KMS-11 (cell line): Measurements from ENCODE around the gene RAD51C.
"Not testable (repeated sequence)": the region's sequence is repeated elsewhere in the genome, so short reads cannot be mapped to it uniquely, and the experiment has no call there.

Experiments used
- H2AFZ ChIP-seq: fragments of 200-600 bp; sonication (generic); 2 replicates; pipeline ENCODE4 v1.6.1; 2016; ENCODE audit warnings: antibody characterized with exemption, mixed run types, low read depth
- H3K27ac ChIP-seq: fragments of 200-600 bp; sonication (generic); 2 replicates; pipeline ENCODE4 v1.6.1; 2016; ENCODE audit warnings: mild to moderate bottlenecking, mixed run types
- H3K27me3 ChIP-seq: fragments of 200-600 bp; sonication (generic); 2 replicates; pipeline ENCODE4 v1.6.1; 2017; ENCODE audit warnings: mild to moderate bottlenecking, low read depth, mixed run types, moderate library complexity; ENCODE audit not compliant: insufficient read depth
- H3K36me3 ChIP-seq: fragments of 200-600 bp; sonication (generic); 2 replicates; pipeline ENCODE4 v1.6.1; 2017; ENCODE audit warnings: mild to moderate bottlenecking, mixed run types; ENCODE audit not compliant: insufficient read depth
- H3K4me1 ChIP-seq: fragments of 200-600 bp; sonication (generic); 2 replicates; pipeline ENCODE4 v1.6.1; 2016; ENCODE audit warnings: mild to moderate bottlenecking, low read depth, mixed run types; ENCODE audit not compliant: poor library complexity, severe bottlenecking
- H3K4me2 ChIP-seq: fragments of 200-600 bp; sonication (generic); 2 replicates; pipeline ENCODE4 v1.7.0; 2016; ENCODE audit warnings: mild to moderate bottlenecking, mixed run types
- H3K4me3 ChIP-seq: fragments of 200-600 bp; sonication (generic); IDR thresholded peaks from 2 replicates; pipeline ENCODE4 v1.6.1; 2017; ENCODE audit warnings: low read depth, low read length, mixed read lengths; ENCODE audit not compliant: insufficient read depth
- H3K79me2 ChIP-seq: fragments of 200-600 bp; sonication (generic); 2 replicates; pipeline ENCODE4 v1.6.1; 2016; ENCODE audit warnings: low read depth, mixed run types; ENCODE audit not compliant: insufficient read depth
- H3K9ac ChIP-seq: fragments of 200-600 bp; sonication (generic); 2 replicates; pipeline ENCODE4 v1.6.1; 2016; ENCODE audit warnings: mild to moderate bottlenecking, mixed run types
- H4K20me1 ChIP-seq: fragments of 200-600 bp; sonication (generic); 2 replicates; pipeline ENCODE4 v1.6.1; 2016; ENCODE audit warnings: mild to moderate bottlenecking, mixed run types; ENCODE audit not compliant: insufficient read depth
- TF ChIP-seq, protein P1 (sequence below): fragments of 200-600 bp; sonication (generic); conservative IDR thresholded peaks from 2 replicates; pipeline ENCODE4 v1.6.1; 2017; ENCODE audit warnings: low read depth, mild to moderate bottlenecking, antibody characterized with exemption, low read length, moderate library complexity, mixed read lengths

RAD51C gene

DNA sequence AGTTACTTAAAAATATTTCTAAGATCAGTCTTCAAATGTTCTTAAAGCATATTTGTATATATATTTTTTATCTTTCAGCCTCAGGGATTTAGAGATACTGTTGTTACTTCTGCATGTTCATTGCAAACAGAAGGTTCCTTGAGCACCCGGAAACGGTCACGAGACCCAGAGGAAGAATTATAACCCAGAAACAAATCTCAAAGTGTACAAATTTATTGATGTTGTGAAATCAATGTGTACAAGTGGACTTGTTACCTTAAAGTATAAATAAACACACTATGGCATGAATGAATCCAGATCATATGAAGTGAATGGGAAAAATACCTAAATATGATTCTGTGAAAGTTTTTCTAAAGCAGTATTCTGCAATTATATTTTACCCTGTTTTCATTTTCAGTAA lies 41.6 kb downstream of the RAD51C start:
- no peaks in the 10 kb centered on the region for H3K79me2 ChIP-seq
- H2AFZ ChIP-seq, result no peak overlapping the region
- H3K27ac ChIP-seq, result no peak overlapping the region
- TF ChIP-seq, protein P1, sequence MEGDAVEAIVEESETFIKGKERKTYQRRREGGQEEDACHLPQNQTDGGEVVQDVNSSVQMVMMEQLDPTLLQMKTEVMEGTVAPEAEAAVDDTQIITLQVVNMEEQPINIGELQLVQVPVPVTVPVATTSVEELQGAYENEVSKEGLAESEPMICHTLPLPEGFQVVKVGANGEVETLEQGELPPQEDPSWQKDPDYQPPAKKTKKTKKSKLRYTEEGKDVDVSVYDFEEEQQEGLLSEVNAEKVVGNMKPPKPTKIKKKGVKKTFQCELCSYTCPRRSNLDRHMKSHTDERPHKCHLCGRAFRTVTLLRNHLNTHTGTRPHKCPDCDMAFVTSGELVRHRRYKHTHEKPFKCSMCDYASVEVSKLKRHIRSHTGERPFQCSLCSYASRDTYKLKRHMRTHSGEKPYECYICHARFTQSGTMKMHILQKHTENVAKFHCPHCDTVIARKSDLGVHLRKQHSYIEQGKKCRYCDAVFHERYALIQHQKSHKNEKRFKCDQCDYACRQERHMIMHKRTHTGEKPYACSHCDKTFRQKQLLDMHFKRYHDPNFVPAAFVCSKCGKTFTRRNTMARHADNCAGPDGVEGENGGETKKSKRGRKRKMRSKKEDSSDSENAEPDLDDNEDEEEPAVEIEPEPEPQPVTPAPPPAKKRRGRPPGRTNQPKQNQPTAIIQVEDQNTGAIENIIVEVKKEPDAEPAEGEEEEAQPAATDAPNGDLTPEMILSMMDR, result no peak
- H3K9ac ChIP-seq, result no peak overlapping the region
- H3K4me2 ChIP-seq, result no peak overlapping the region
- H3K36me3 ChIP-seq, result no peaks in the 10 kb centered on the region; the same call in 1 of the 2 replicates
- peaks cover 8% of the 10 kb centered on the region for H3K4me1 ChIP-seq
- H3K4me3 ChIP-seq, result no peak overlapping the region
- H3K27me3 ChIP-seq, result no peaks in the 10 kb centered on the region
- no peaks in the 10 kb centered on the region for H4K20me1 ChIP-seq

DNA sequence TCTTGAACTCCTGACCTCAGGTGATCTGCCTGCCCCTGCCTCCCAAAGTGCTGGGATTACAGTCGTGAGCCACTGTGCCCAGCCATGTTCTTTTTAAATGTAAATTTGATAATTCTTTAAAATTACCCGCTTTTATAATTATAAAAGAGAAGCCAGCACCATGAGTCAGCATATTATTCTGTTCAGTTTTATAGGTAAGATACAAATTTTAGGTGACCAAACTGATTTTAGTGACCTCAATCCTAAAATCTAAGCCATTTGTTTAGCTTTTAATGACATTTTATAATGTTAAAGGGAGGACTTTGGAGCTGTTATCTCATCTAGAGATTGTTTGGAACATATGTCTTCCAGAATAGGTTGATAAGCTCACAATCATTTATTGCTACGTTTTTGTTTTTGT lies 42.4 kb downstream of the RAD51C start:
- Histone ChIP-seq H3K36me3 (no peaks in the 10 kb centered on the region; the same call in 1 of the 2 replicates), H3K9ac (no peak overlapping the region), H4K20me1 (no peaks in the 10 kb centered on the region), H2AFZ (no peak overlapping the region), H3K4me1 (peaks cover 8% of the 10 kb centered on the region), H3K4me2 (no peak overlapping the region), H3K27me3 (no peaks in the 10 kb centered on the region), H3K27ac (no peak overlapping the region), H3K79me2 (no peaks in the 10 kb centered on the region), H3K4me3 (no peak overlapping the region)
- TF ChIP-seq, protein P1, result no peak

DNA sequence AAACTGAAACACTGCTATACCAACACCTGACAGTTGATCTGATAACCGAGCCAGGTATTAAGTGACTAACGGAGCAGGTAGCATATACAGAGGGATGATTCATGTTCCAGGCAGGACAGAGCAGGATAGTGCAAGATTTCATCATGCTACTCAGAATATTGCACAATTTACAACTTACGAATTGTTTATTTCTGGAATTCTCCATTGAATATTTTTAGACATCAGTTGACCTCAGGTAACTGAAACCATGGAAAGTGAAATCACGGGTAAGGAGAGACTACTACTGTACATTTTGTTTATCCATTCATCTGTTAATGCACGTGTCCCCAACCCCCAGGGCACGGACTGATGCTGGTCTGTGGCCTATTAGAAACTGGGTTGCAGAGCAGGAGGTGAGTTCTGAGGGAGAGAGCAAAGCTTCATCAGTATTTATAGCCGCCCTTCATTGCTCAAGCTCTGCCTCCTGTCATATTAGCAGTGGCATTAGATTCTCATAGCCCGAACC lies 48.8 kb downstream of the RAD51C start:
- no peaks in the 10 kb centered on the region for H4K20me1 ChIP-seq
- TF ChIP-seq, protein P1, result no peak
- H3K79me2 ChIP-seq, result no peaks in the 10 kb centered on the region
- H3K27ac ChIP-seq, result no peak overlapping the region
- no peaks in the 10 kb centered on the region for H3K27me3 ChIP-seq
- H3K4me1 ChIP-seq, result peaks cover 5% of the 10 kb centered on the region
- no peak overlapping the region for H3K4me2 ChIP-seq
- no peak overlapping the region for H3K9ac ChIP-seq
- H3K4me3 ChIP-seq, result no peak overlapping the region
- H3K36me3 ChIP-seq, result no peaks in the 10 kb centered on the region
- no peak overlapping the region for H2AFZ ChIP-seq

DNA sequence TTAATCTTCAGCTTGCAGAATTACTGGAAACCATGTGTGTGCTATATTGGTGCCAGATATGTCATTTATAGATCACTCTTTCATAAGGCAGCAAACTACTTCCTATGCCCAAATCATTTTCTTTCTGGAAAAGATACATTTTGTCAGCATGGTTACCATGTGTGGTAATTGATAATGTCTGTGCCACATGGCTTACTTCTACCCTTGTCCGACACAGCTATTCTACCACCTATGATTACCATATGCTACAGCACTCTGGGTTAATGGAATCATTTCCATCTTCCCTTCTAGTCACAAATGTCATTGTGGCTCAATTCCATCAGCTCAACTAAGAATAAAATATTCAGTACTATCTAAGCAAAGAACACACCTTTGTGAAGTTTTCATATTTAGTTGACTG lies 55.3 kb downstream of the RAD51C start:
- Histone ChIP-seq H3K79me2 (no peaks in the 10 kb centered on the region), H3K27ac (no peak overlapping the region), H3K4me3 (no peak overlapping the region), H4K20me1 (no peaks in the 10 kb centered on the region), H3K27me3 (no peaks in the 10 kb centered on the region), H3K36me3 (no peaks in the 10 kb centered on the region), H3K4me2 (no peak overlapping the region), H3K4me1 (no peaks in the 10 kb centered on the region), H3K9ac (no peak overlapping the region), H2AFZ (no peak overlapping the region)
- TF ChIP-seq, protein P1, result no peak

DNA sequence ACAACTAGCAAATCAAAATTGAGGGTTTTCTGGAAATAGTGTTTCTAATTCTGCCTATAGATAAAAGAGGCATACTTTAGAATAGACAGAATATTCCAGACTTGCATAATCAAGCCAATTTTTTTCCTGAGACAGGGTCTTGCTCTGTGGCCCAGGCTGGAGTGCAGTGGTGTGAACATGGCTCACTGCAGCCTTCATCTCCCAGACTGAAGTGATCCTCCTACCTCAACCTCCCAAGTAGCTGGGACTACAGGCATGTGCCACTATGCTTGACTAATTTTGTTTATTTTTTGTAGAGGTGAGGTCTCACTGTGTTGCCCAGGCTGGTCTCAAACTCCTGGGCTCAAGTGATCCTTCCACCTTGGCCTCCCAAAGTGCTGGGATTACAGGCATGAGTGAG lies 57.2 kb downstream of the RAD51C start:
- H3K4me3 ChIP-seq, H3K27ac ChIP-seq, H4K20me1 ChIP-seq, H3K9ac ChIP-seq, H3K4me2 ChIP-seq, H3K27me3 ChIP-seq, H3K36me3 ChIP-seq, H2AFZ ChIP-seq, H3K4me1 ChIP-seq, H3K79me2 ChIP-seq: not testable (repeated sequence)
